DMS114 treated with DMSO at 0.1 percent for 48 hours (cell line): Measurements from ENCODE around the gene ZNF317.

Experiments used
- DNase-seq: peaks from one replicate; lab custom pipeline; 2025; ENCODE audit not compliant: unreplicated experiment; lab: John Stamatoyannopoulos, UW

Gene ZNF317

DNA sequence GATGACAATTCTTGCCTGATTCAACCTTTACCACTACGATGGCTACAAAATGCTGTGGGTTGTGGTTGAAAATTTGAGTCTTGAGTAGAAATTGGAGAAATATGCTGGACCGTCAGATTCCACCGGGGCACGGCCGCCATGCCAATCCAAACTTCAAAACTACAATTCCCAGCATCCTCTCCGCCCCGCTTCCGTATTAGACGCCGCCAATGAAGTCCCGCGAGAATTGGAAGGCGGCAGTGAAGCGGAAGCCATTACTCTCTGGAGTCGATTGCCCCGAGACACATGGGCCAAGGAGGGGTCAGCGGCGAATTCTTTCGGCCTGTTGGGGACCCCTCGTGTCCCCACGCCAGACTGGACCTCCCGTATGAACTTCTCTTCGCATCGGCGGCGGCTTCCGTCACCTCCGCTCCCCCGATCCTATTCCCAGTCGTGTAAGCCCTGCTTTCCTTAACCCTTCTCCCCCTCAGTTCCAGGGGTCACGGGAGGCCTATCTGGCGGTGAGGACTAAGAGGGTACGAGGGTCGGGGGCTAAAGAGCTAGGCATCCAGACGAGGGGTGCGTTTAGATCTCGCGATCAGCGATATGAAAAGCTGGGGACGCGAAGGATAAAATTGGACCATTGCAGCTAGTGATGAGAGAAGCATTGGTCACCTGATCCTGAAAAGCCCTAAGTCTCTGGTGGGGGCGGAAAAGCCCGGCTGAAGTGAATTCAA is at the start of gene ZNF317:
Gene ZNF317, plus strand, starts transcription at position 239 of the 716 bp plus-strand sequence. CDS start 15,620 bp downstream, outside the sequence.
- DNase-seq, result peak; percentile 80

DNA sequence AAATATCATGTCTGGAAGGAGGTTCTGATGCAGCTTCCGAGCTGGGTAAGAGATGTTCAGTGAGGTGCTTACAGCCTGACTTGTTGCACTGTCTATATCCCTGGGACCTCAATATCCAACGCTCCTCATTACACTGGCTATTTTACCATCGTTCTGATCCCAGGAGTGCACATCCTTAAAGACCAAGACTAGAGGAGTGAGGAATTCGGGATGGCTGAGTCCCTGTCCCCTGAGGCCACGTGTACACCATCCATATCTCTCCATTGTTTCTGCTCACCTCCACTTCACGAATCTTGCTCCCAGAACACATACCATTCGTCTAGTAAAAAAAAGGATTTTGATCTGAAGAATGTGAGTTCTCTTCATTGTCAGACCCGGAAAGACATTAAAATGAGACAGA is 32.8 kb upstream of the ZNF317 start, which contains the start of gene OR7G2:
Gene OR7G2, minus strand, starts transcription at position 101 of the 400 bp plus-strand sequence. CDS start 4,232 bp downstream, outside the sequence.
- DNase-seq, result no peak

GRCh38 chr19:9109959-9110358 is 30.2 kb upstream of the ZNF317 start:
- no peak for DNase-seq

- DNase-seq, result no peak
Measured at GRCh38 chr19:9115307-9115813, 24.8 kb upstream of the ZNF317 start, which contains the start of gene OR7G1. Gene OR7G1 (minus strand): TSS chr19:9115763. CDS start chr19:9115763, 0 bp downstream.

GRCh38 chr19:9116547-9116946 is 23.6 kb upstream of the ZNF317 start:
- DNase-seq, result no peak

GRCh38 chr19:9126900-9127405 is 13.2 kb upstream of the ZNF317 start, which contains the start of gene OR7G3:
Gene OR7G3 (minus strand): TSS chr19:9126950. CDS start chr19:9126950, 0 bp downstream.
- DNase-seq, result no peak

- DNase-seq, result no peak
Measured at GRCh38 chr19:9128171-9128570, 12.0 kb upstream of the ZNF317 start.

DNA sequence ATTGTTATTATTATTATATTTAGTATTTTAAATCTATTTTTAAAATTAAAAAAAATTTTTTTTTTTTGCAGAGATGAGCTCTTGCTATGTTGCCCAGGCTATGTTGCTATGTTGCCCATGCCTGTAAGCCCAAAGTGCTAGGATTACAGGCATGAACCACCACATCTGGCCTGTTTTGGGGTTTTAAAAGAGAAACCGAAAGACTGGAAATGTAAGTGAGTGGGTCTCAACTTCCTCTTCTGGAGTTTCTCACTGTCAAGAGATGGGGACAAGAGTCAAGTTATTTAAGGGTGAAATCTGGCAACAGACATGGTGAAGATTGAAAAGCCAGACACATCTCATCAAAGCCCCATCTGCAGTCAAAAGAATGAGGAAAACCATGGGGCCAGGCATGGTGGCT is 9.2 kb upstream of the ZNF317 start:
- no peak for DNase-seq

- no peak for DNase-seq
Measured at GRCh38 chr19:9132422-9132821, 7.8 kb upstream of the ZNF317 start.

DNA sequence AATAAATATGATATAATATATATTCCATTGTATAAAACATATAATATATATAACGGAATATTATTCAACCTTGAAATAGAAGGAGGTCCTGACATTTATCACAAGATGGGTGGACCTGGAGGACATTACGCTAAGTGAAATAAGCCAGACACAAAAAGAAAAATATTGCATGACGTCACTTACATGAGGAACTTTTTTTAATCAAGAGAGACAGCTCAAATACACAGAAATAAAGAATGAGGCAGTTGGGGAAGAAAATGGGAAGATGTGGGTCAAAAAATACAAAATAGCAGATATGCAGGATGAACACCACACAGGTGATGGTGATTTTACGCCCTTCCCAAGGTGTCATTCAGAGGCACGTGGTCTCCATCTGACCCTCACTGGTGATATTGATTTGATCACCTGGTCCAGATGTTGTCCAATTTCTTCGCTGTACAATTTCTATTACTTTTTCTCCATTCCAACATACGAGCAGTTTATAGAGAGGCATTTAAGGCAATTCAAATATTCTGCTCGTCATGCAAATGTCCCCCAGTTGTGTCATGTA is 513 bp upstream of the ZNF317 start:
- DNase-seq, result peak; percentile 16

DNA sequence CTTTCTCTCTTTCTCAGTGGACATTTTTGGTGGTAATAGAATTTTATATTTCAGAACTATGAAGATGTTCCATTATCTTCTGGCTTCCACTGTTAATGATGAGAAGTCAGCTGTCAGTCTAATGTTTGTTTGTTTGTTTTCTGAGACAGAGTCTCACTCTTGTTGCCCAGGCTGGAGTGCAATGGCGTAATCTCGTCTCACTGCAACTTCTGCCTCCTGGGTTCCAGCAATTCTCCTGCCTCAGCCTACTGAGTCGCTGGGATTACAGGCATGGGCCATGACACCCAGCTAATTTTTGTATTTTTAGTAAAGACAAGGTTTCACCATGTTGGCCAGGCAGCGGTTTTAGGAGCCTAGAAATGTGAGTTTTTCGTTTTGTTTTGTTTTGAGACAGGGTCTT is 4.7 kb downstream of the ZNF317 start:
- DNase-seq, result no peak

DNA sequence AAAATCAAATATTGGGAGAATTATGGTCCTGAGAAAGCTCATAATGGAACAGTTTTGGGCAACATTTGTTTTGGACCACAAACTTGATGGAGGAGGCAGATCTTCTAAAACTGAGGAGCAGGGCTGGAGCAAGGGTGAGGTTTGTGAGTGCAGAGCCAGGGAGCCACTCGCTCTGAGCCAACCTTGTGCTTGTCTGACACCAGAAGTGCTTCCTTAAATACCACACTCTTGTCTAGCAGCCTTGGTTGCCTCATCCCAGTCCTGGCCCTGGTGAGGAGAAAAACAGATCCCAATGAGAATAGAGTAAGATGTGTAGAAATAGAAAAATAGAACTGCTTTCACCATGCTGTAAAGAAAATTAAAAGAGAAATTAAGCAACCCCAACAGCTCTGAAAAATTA is 6.7 kb downstream of the ZNF317 start:
- no peak for DNase-seq

DNA sequence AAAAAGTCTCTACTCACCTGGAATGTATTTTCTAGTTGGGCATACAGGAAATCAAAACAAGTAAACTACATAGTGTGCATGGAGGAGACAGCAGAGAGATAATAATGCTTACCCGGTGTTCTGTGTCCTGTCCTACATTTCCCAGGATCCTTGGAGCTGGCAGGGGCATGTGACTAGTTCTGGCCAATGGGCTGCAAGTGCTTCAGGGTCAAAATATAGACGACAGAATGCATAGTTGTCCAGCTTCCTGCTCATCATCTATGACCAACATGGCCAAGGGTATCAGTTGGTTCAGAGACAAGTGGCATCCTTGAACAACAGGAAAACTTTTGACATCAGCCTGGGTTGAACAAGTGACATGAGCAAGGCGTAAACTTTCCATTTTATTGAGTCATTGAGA is 8.5 kb downstream of the ZNF317 start:
- no peak for DNase-seq

- DNase-seq, result no peak
Measured at GRCh38 chr19:9149997-9150396, 9.8 kb downstream of the ZNF317 start.

GRCh38 chr19:9150650-9151049 is 10.5 kb downstream of the ZNF317 start:
- no peak for DNase-seq

GRCh38 chr19:9151367-9151766 is 11.2 kb downstream of the ZNF317 start:
- DNase-seq, result no peak

DNA sequence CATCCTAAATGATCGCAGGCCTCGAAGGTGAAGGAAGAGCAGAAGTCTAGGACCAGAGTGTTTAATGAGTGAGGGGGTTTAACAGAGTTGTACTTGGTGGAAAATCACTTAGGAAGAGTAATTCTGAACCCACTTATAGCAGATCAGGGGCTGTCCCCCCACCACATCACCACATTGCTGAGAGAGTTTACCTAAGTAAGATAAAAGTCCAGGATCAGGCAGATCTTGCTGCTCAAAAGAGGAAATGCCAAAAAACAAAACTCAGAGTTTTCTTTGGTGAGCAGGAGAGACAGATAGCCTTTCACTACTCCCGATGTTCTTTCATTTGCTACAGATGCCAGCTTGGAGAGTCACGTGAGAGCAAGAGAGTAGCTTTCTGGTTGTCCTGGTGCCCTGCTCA is 15.4 kb downstream of the ZNF317 start:
- DNase-seq, result no peak

DNA sequence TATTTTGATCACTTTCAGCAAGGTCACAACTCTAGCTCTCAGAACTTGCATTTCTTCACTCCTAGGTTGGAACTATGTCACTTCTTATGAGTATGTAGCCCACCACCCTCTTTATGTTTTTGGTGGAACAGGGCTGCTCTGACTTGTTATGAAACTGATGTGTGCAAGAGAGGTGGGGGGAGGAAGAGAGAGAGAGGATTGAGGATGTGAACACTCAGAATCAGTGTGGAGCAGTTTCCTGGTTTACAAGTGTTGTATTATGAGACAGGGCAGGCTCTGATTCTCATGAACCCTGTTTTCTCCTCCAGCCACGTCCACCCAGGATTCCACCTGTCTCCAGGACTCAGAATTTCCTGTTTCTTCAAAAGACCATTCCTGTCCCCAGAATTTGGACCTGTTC is 16.1 kb downstream of the ZNF317 start:
- DNase-seq, result no peak

DNA sequence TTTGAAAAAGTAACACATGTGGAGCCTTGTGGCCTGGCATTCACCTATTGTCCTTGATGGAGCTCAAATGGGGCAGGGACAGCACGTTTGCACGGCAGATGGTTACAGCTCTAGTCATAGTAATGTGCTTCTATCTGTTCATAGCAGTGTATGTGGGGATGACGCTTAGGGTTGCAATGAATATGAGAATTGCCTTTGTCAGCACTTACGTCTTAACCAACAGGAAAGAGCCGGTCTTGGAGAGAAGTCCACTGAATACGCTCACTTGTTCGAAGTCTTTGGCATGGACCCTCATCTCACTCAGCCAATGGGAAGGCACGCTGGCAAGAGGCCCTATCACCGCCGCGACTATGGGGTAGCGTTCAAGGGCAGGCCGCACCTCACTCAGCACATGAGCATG is 19.7 kb downstream of the ZNF317 start:
- no peak for DNase-seq

- no peak for DNase-seq
Measured at GRCh38 chr19:9161427-9161826, 21.2 kb downstream of the ZNF317 start.

GRCh38 chr19:9165261-9165660 is 25.1 kb downstream of the ZNF317 start:
- no peak for DNase-seq

DNA sequence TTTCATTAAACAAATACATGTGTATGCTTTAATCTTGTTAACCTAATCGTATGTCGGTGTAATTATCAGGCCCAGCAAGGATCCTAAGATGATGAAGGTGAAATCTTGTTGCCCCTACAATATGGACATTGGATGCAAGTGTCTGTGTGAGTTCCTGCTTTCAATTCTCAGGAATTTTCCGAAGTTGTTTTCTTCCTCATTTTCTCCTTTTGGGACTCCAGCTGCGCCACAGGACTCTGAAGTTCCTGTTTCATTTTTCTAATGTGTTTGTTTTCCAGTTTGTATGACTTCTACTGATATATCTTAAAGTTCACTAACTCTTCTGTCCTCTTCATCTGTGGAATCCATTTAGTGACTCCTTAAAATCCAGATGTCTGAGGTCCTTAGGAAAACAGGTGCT is 26.6 kb downstream of the ZNF317 start:
- no peak for DNase-seq
